B cell (primary cell): Measurements from ENCODE around the gene SLC4A5. TPM values are rescaled to one million over a fixed set of nuclear protein-coding genes. Genes with fewer than 3 reads are reported as not detected.

Source experiments
- ATAC-seq: fragments of 200-7000 bp; cut with Tn5 transposase; one replicate; pipeline ENCODE4 v1.10.0; 2021; ENCODE audit warnings: low read depth, mild to moderate bottlenecking, moderate number of reproducible peaks, moderate library complexity
- CTCF ChIA-PET: fragments of 350-600 bp; sonication (Branson Sonifier 250); formaldehyde crosslinking; loops from one replicate; lab custom pipeline; 2021; ENCODE audit warnings: antibody characterized with exemption, inconsistent platforms; lab: Charles Lee
- POLR2A ChIA-PET: fragments of 350-600 bp; sonication (Branson Sonifier 250); formaldehyde crosslinking; loops from one replicate; lab custom pipeline; 2021; ENCODE audit warnings: antibody characterized with exemption; lab: Charles Lee
- DNase-seq: peaks from one replicate; pipeline ENCODE4 v3.0.0; 2013
- H2AFZ ChIP-seq: 2 replicates; pipeline ENCODE4 v1.6.1; 2012; ENCODE audit warnings: mild to moderate bottlenecking, low read depth, low read length; ENCODE audit not compliant: insufficient read depth, poor library complexity, severe bottlenecking
- H3K27ac ChIP-seq, 2 donors: 1 replicate in 1 of 2; 2 replicates in 1 of 2; pipeline ENCODE4 v1.5.1; 2012 to 2013; ENCODE audit warnings: low read length in 2 of 2, mild to moderate bottlenecking in 2 of 2, moderate library complexity in 1 of 2
- H3K27me3 ChIP-seq, 4 experiments: fragments of 200-600 bp in 1 of 4; sonication (generic) in 1 of 4; replicated peaks in 1 of 4; 1 replicate in 2 of 4; 2 replicates in 2 of 4; pipeline versions ENCODE4 v1.6.1 to v1.7.0; 2013 to 2016; ENCODE audit warnings: low read length in 3 of 4, mild to moderate bottlenecking in 2 of 4, mixed read lengths in 1 of 4, moderate library complexity in 1 of 4; ENCODE audit not compliant: insufficient read depth in 4 of 4, control insufficient read depth in 3 of 4; ENCODE audit errors: control extremely low read depth in 1 of 4
- H3K36me3 ChIP-seq, 2 experiments: replicated peaks in 1 of 2; 1 replicate in 1 of 2; 2 replicates in 1 of 2; pipeline versions ENCODE4 v1.6.1 to v1.7.1; 2013; ENCODE audit warnings: low read length in 1 of 2; ENCODE audit not compliant: insufficient read depth in 2 of 2, control insufficient read depth in 1 of 2; ENCODE audit errors: control extremely low read depth in 1 of 2, extremely low read depth in 1 of 2
- H3K4me1 ChIP-seq, 2 donors: fragments of 200-600 bp in 1 of 2; sonication (generic) in 1 of 2; 1 replicate in 1 of 2; 2 replicates in 1 of 2; pipeline versions ENCODE4 v1.5.1 to v1.6.1; 2013 to 2017; ENCODE audit warnings: low read length in 2 of 2; ENCODE audit not compliant: control insufficient read depth in 2 of 2, insufficient read depth in 2 of 2
- H3K4me2 ChIP-seq: replicated peaks from 2 replicates; pipeline ENCODE3; 2012; ENCODE audit warnings: mild to moderate bottlenecking, low read depth, low read length; ENCODE audit not compliant: poor library complexity, severe bottlenecking
- H3K4me3 ChIP-seq, 5 experiments: fragments of 200-600 bp in 1 of 5; sonication (generic) in 1 of 5; 1 replicate in 3 of 5; 2 replicates in 2 of 5; pipeline versions ENCODE4 v1.5.1 to v1.7.0; 2011 to 2016; ENCODE audit warnings: low read length in 4 of 5, mild to moderate bottlenecking in 4 of 5, low read depth in 2 of 5, control low read depth in 1 of 5, moderate library complexity in 1 of 5; ENCODE audit not compliant: insufficient read depth in 1 of 5; ENCODE audit errors: control extremely low read depth in 1 of 5, extremely low read depth in 1 of 5
- H3K79me2 ChIP-seq: fragments of 200-600 bp; sonication (generic); one replicate; pipeline ENCODE4 v1.6.0; 2016; ENCODE audit warnings: low read length; ENCODE audit not compliant: control insufficient read depth, insufficient read depth
- H3K9ac ChIP-seq: fragments of 200-600 bp; sonication (generic); 2 replicates; pipeline ENCODE4 v1.6.1; 2017; ENCODE audit warnings: mild to moderate bottlenecking, low read length, moderate library complexity
- H3K9me3 ChIP-seq, 3 donors: one replicate each; pipeline versions ENCODE4 v1.6.1 to v1.7.1; 2013; ENCODE audit warnings: low read length in 2 of 3; ENCODE audit not compliant: control insufficient read depth in 2 of 3, insufficient read depth in 1 of 3; ENCODE audit errors: control extremely low read depth in 1 of 3
- H4K20me1 ChIP-seq: 2 replicates; pipeline ENCODE4 v1.6.0; 2012; ENCODE audit warnings: mild to moderate bottlenecking, low read length; ENCODE audit not compliant: insufficient read depth, control insufficient read depth, poor library complexity, severe bottlenecking
- H3K27ac Mint-ChIP-seq: one replicate; pipeline ENCODE4 v1.8.0; 2021; ENCODE audit warnings: mixed read lengths
- H3K27me3 Mint-ChIP-seq: one replicate; pipeline ENCODE4 v1.8.0; 2021; ENCODE audit warnings: mixed read lengths
- H3K4me1 Mint-ChIP-seq: one replicate; pipeline ENCODE4 v1.8.0; 2021; ENCODE audit warnings: mixed read lengths
- H3K4me3 Mint-ChIP-seq: one replicate; pipeline ENCODE4 v1.8.0; 2021; ENCODE audit warnings: mixed read lengths
- H3K9me3 Mint-ChIP-seq: one replicate; pipeline ENCODE4 v1.8.0; 2022; ENCODE audit warnings: mixed read lengths; ENCODE audit not compliant: insufficient read depth
- CTCF ChIP-seq: fragments of 200-600 bp; IDR thresholded peaks from one replicate; pipeline ENCODE4 v1.8.0; 2022; ENCODE audit warnings: antibody characterized with exemption, mild to moderate bottlenecking
- EZH2 ChIP-seq: IDR thresholded peaks from 2 replicates; pipeline ENCODE4 v1.6.1; 2012; ENCODE audit warnings: borderline replicate concordance, low read depth, mild to moderate bottlenecking, moderate library complexity, low read length; ENCODE audit not compliant: insufficient read depth, poor library complexity, severe bottlenecking
- WGBS: methylation state at CpG from one replicate; pipeline ENCODE4 v1.1.5; 2013; ENCODE audit warnings: missing lambda C conversion rate; ENCODE audit not compliant: insufficient coverage; 5-methylcytosine and 5-hydroxymethylcytosine counted together
- intact Hi-C: fragments of 100-400 bp; cut with micrococcal nuclease; formaldehyde crosslinking; loops from one replicate; pipeline ENCODE4 v1.10.0; 2022
- polyA plus RNA-seq: library from polyadenylated mRNA; depleted of rRNA; stranded (reverse); fragments of >200 nt; gene quantifications from 2 replicates; pipeline ENCODE4 v1.2.3, GENCODE V29; 2012
- total RNA-seq, 2 donors: library from RNA; stranded (reverse); fragments of 120-200 nt in 1 of 2; gene quantifications; 1 replicate in 1 of 2; 2 replicates in 1 of 2; pipeline versions ENCODE4 v1.2.3 to v1.2.4, GENCODE V29; 2013 to 2022

The SLC4A5 gene
- total and polyA plus RNA-seq, 2 donors (not counting 1 experiment from before 2014, with no cell fraction given) = 3.3 to 9.7 TPM

GRCh38 chr2:74374509-74375205 is 31.4 kb upstream of the SLC4A5 start:
- no peak overlapping the region for H3K27ac Mint-ChIP-seq
- peaks cover 41% of the 10 kb centered on the region for H4K20me1 ChIP-seq
- 96% methylated on average over 19 of the region's 19 CpGs for WGBS
- TF ChIP-seq EZH2 (no peak), CTCF (no peak)
- H3K9ac ChIP-seq = no peak overlapping the region
- H3K4me1 ChIP-seq = peaks cover 0 to under 1% of the 10 kb centered on the region in 2 donors
- H3K27me3 ChIP-seq = no peaks in the 10 kb centered on the region
- peaks cover 3 to 59% of the 10 kb centered on the region in 2 experiments for H3K36me3 ChIP-seq
- H3K4me1 Mint-ChIP-seq = peaks cover 3% of the 10 kb centered on the region
- ATAC-seq (no peak), DNase-seq (no peak)
- H3K79me2 ChIP-seq = peaks cover 7% of the 10 kb centered on the region
- H3K9me3 Mint-ChIP-seq = no peaks in the 10 kb centered on the region
- no peaks in the 10 kb centered on the region for H3K9me3 ChIP-seq
- ChIA-PET POLR2A (no interaction called here), CTCF (interaction anchor here (1.3 to 3.4 kb wide), 2 partner anchors 40 to 158 kb away, joined by 3 to 10 read pairs; no protein-coding TSS in a partner anchor)
- no peak overlapping the region for H3K27ac ChIP-seq
- no peak overlapping the region for H3K4me3 ChIP-seq
- intact Hi-C loops = no loop called here
- H2AFZ ChIP-seq = no peak overlapping the region
- no peak overlapping the region for H3K4me3 Mint-ChIP-seq
- no peak overlapping the region for H3K4me2 ChIP-seq
- H3K27me3 Mint-ChIP-seq = no peaks in the 10 kb centered on the region

DNA sequence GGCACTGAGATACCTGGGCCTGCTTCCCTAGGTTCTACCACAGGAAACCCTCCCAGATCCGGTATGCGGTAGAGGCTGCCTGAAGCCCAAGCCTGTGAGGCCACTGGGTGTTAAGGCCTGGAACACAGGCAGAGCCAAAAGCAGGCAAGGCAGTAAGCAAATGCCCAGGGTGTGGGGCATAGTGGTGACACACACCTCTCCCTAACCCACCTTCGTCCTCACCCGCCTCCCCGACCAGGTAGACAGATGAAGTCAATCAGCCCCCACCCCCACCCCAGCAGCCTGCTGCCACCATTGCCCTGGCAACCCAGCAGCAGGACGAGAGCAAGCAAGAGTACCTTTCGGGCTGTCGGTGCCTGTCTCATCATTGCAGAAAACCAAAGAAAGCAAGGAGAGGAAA is 30.8 kb upstream of the SLC4A5 start:
- WGBS = 98% methylated on average over 7 of the region's 8 CpGs

More for the DNA sequence above, 30.8 kb upstream of the SLC4A5 start:
- DNase-seq = no peak
- Mint-ChIP-seq H3K9me3 (no peaks in the 10 kb centered on the region), H3K4me3 (no peak overlapping the region), H3K27ac (no peak overlapping the region), H3K27me3 (no peaks in the 10 kb centered on the region), H3K4me1 (peaks cover 2% of the 10 kb centered on the region)
- no peak for ATAC-seq
- Histone ChIP-seq H3K4me2 (no peak overlapping the region), H3K4me3 (no peak overlapping the region), H3K4me1 (no peaks in the 10 kb centered on the region), H3K9me3 (no peaks in the 10 kb centered on the region), H3K36me3 (peaks cover 3 to 64% of the 10 kb centered on the region in 2 experiments), H3K9ac (no peak overlapping the region), H2AFZ (no peak overlapping the region), H3K79me2 (peaks cover under 1% of the 10 kb centered on the region), H3K27me3 (no peaks in the 10 kb centered on the region), H3K27ac (no peak overlapping the region), H4K20me1 (peaks cover 35% of the 10 kb centered on the region)
- ChIA-PET POLR2A (no interaction called here), CTCF (interaction anchor here (1.3 kb wide), 1 partner anchor 159 kb away, joined by 3 read pairs; no protein-coding TSS in a partner anchor)
- no peak for TF ChIP-seq EZH2
- TF ChIP-seq CTCF = no peak
- intact Hi-C loops = no loop called here
